Smooth muscle cell (in vitro differentiated cells): ENCODE data around the gene DBH. TPM values are rescaled to one million over a fixed set of nuclear protein-coding genes. Genes with fewer than 3 reads are reported as not detected.

Source experiments
- DNase-seq: peaks from one replicate; lab custom pipeline; 2025; ENCODE audit not compliant: unreplicated experiment; lab: John Stamatoyannopoulos, UW
- H2AFZ ChIP-seq: fragments of 200-600 bp; sonication (generic); 2 replicates; pipeline ENCODE4 v1.6.0; 2016; ENCODE audit warnings: antibody characterized with exemption, low read depth, mild to moderate bottlenecking
- H3F3A ChIP-seq: fragments of 200-600 bp; sonication (generic); 2 replicates; pipeline ENCODE4 v1.6.0; 2017; ENCODE audit warnings: antibody characterized with exemption, low read depth
- H3K27ac ChIP-seq: fragments of 200-600 bp; sonication (generic); 2 replicates; pipeline ENCODE4 v1.5.1; 2016; ENCODE audit warnings: low read depth, mild to moderate bottlenecking
- H3K27me3 ChIP-seq: fragments of 200-600 bp; sonication (generic); 2 replicates; pipeline ENCODE4 v1.6.1; 2016; ENCODE audit warnings: low read depth, mild to moderate bottlenecking
- H3K36me3 ChIP-seq: fragments of 200-600 bp; sonication (generic); 2 replicates; pipeline ENCODE4 v1.5.1; 2016; ENCODE audit warnings: low read depth
- H3K4me1 ChIP-seq: fragments of 200-600 bp; sonication (generic); 2 replicates; pipeline ENCODE4 v1.5.1; 2016; ENCODE audit warnings: low read depth
- H3K4me2 ChIP-seq: fragments of 200-600 bp; sonication (generic); 2 replicates; pipeline ENCODE4 v1.6.0; 2016; ENCODE audit warnings: mild to moderate bottlenecking
- H3K4me3 ChIP-seq: fragments of 200-600 bp; sonication (generic); 2 replicates; pipeline ENCODE4 v1.5.1; 2016; ENCODE audit warnings: mild to moderate bottlenecking
- H3K79me2 ChIP-seq: fragments of 200-600 bp; sonication (generic); 2 replicates; pipeline ENCODE4 v1.6.0; 2016; ENCODE audit warnings: low read depth, mild to moderate bottlenecking
- H3K9ac ChIP-seq: fragments of 200-600 bp; sonication (generic); 2 replicates; pipeline ENCODE4 v1.6.0; 2016; ENCODE audit warnings: low read depth
- H3K9me3 ChIP-seq: fragments of 200-600 bp; sonication (generic); replicated peaks from 2 replicates; pipeline ENCODE4 v1.5.1; 2016; ENCODE audit warnings: low read depth
- H4K20me1 ChIP-seq: fragments of 200-600 bp; sonication (generic); 2 replicates; pipeline ENCODE4 v1.6.0; 2016; ENCODE audit warnings: low read depth
- WGBS: methylation state at CpG from one replicate; pipeline ENCODE4 v1.1.7; 2016; ENCODE audit warnings: low lambda C conversion rate; 5-methylcytosine and 5-hydroxymethylcytosine counted together
- polyA plus RNA-seq: library from polyadenylated mRNA; unstranded; fragments of >200 nt; fragmentation: Nextera tagmentation; extraction: Ambion mirVana; gene quantifications from 2 replicates; pipeline ENCODE4 v1.2.1, GENCODE V29; 2016
- total RNA-seq: library from RNA; depleted of rRNA; stranded (reverse); fragments of >200 nt; gene quantifications from 2 replicates; pipeline ENCODE4 v1.2.3, GENCODE V29; 2014
- TF ChIP-seq, protein P1 (sequence below): fragments of 200-600 bp; sonication (generic); IDR thresholded peaks from 2 replicates; pipeline ENCODE4 v1.5.1; 2017; ENCODE audit warnings: borderline replicate concordance, mild to moderate bottlenecking, antibody characterized with exemption; ENCODE audit not compliant: insufficient read depth, poor library complexity, severe bottlenecking

Gene DBH
- total and polyA plus RNA-seq, 2 experiments from 2014 or later, result 0.22 TPM; not detected in 1

DNA sequence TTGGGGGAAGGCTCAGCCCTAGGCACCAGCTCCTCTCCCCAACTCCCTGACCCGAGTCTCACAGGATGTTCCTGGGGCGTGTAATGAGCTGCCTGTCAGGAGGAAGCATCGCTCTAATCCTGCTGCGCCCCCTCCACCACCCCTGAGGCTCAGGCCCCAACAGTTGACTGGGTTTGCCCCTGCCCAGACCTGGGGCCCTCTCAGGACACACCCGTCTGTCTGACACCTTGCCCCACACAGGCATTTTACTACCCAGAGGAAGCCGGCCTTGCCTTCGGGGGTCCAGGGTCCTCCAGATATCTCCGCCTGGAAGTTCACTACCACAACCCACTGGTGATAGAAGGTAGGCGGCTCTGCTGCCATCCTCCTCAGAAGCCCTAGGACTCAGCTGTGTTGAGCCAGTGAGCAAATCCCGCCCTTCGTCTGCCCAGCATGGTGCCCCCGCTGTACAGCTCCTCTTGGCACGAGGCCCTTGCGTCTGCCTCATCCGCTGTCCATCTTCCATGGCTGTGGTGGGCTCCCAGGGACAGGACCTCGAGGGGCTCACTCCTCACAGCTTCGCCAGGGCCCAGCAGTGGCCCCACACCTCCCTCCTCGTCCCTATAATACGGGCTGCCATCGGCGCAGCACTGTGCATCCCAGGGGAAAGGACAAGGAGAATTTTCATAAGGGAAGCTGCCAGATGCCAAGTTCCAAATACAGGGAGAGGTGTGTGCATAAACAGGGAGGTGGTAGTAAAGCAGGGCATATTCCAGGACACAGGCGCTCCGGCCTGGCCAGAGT, 8.0 kb downstream of the DBH start:
- TF ChIP-seq, protein P1, sequence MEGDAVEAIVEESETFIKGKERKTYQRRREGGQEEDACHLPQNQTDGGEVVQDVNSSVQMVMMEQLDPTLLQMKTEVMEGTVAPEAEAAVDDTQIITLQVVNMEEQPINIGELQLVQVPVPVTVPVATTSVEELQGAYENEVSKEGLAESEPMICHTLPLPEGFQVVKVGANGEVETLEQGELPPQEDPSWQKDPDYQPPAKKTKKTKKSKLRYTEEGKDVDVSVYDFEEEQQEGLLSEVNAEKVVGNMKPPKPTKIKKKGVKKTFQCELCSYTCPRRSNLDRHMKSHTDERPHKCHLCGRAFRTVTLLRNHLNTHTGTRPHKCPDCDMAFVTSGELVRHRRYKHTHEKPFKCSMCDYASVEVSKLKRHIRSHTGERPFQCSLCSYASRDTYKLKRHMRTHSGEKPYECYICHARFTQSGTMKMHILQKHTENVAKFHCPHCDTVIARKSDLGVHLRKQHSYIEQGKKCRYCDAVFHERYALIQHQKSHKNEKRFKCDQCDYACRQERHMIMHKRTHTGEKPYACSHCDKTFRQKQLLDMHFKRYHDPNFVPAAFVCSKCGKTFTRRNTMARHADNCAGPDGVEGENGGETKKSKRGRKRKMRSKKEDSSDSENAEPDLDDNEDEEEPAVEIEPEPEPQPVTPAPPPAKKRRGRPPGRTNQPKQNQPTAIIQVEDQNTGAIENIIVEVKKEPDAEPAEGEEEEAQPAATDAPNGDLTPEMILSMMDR, result no peak
- Histone ChIP-seq H3K36me3 (no peaks in the 10 kb centered on the region), H4K20me1 (no peaks in the 10 kb centered on the region), H3K27me3 (no peaks in the 10 kb centered on the region), H3K9me3 (no peaks in the 10 kb centered on the region), H2AFZ (no peak overlapping the region), H3K4me2 (no peak overlapping the region), H3F3A (no peaks in the 10 kb centered on the region), H3K27ac (no peak overlapping the region), H3K79me2 (no peaks in the 10 kb centered on the region), H3K4me1 (no peaks in the 10 kb centered on the region), H3K9ac (no peak overlapping the region), H3K4me3 (no peak overlapping the region)
- WGBS, result 87% methylated on average over 23 of the region's 23 CpGs
- no peak for DNase-seq

DNA sequence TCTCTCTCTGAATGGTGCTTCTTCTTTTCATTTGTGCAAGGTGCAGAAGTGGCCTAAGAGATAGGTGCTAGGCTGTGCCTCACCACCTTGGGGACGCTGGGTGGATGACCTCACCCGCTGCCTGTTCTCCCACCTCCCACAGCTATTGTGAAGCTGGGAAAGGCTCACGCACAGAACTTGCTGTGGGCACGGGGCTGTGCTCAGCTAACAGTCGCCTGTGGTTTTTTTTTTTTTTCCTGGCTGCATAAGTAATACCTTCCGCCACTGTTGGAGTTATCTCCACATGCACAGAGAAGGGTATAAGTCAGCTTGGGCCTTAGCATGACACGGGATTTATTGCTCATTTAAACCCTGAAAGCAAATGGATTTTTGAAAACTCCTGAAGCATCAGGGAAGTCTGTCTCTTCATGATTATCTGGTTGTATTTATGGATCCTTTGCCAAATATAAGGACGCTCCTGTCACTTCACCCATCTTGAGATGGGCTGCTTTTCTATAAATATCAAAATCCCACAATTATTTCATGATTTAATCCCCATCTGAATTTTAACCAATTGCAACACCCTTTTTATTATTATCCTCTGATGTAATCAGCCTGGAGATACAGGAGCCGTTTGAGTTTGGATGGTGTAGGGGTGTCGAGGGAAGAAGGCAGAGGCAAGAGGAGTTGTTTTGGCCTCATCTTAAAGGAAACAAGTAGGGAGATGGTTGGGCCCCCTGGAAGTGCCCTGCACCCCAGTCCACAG, 9.0 kb downstream of the DBH start:
- TF ChIP-seq, protein P1, result no peak
- H3K27ac ChIP-seq, result no peak overlapping the region
- no peaks in the 10 kb centered on the region for H4K20me1 ChIP-seq
- no peak overlapping the region for H3K4me3 ChIP-seq
- H3K4me1 ChIP-seq, result no peaks in the 10 kb centered on the region
- H3K9me3 ChIP-seq, result no peaks in the 10 kb centered on the region
- H3K36me3 ChIP-seq, result no peaks in the 10 kb centered on the region
- H3F3A ChIP-seq, result no peaks in the 10 kb centered on the region
- H3K27me3 ChIP-seq, result no peaks in the 10 kb centered on the region
- WGBS, result 51% methylated on average over 10 of the region's 10 CpGs
- no peak overlapping the region for H3K9ac ChIP-seq
- H2AFZ ChIP-seq, result no peak overlapping the region
- H3K79me2 ChIP-seq, result no peaks in the 10 kb centered on the region
- no peak for DNase-seq
- no peak overlapping the region for H3K4me2 ChIP-seq

DNA sequence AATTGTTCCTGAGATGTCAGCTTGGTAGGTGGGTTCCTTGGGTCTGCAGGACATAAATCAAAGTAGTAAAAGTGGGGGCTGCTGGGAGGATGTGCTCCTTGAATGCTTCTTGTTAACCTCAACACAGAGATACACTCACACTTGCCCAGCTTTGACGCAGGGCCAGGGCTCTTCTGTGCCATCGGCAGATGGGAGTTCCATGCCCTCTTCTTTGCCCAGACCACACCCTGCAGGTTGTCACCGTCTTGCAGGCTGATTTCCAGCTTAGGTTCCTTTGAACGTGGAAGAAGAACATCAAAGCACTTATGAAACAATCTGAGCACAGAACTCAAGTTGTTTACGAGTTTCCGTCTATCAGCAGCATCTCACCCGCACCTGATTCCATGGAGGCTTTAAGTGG, 11.0 kb downstream of the DBH start:
- no peak overlapping the region for H3K4me2 ChIP-seq
- DNase-seq, result no peak
- H4K20me1 ChIP-seq, result no peaks in the 10 kb centered on the region
- no peaks in the 10 kb centered on the region for H3K79me2 ChIP-seq
- no peaks in the 10 kb centered on the region for H3K27me3 ChIP-seq
- H3F3A ChIP-seq, result no peaks in the 10 kb centered on the region
- H3K27ac ChIP-seq, result no peak overlapping the region
- WGBS, result 84% methylated on average over 7 of the region's 7 CpGs
- H3K9ac ChIP-seq, result no peak overlapping the region
- no peak overlapping the region for H3K4me3 ChIP-seq
- no peak overlapping the region for H2AFZ ChIP-seq
- H3K9me3 ChIP-seq, result no peaks in the 10 kb centered on the region
- TF ChIP-seq, protein P1, result no peak
- H3K4me1 ChIP-seq, result no peaks in the 10 kb centered on the region
- H3K36me3 ChIP-seq, result no peaks in the 10 kb centered on the region
